Stimulated activated CD4-positive, alpha-beta T cell treated with anti-CD3 and anti-CD28 coated beads, Interleukin-12 subunit alpha, Interleukin-12 subunit beta, amount 100 ng/mL, for 4 hours (primary cell): ENCODE measurements around the gene GALK2.

Source experiments
- DNase-seq: peaks from one replicate; pipeline ENCODE4 v3.0.0-alpha.2; 2020

GALK2 gene

GRCh38 chr15:49366496-49366895, 196.4 kb downstream of the GALK2 start:
- DNase-seq: no peak

DNA sequence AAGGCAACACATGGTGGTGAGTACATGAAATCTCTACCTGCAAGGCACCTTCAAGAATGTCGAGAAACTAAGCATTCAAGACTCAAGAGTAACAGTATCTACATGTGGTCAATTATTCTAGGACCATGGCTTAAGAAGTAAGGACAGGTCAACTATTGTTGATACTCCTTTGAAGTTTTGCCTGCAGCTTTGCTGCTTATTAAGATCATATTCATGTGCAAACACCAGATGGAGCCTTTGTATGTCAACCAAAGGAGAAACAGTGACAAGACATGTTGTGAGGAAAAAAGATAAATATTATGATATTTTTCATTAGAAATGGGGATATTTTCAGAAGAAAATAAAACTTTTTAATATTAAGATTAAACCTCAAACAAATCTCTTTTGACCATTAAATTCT, 200.7 kb downstream of the GALK2 start:
- DNase-seq: no peak

DNA sequence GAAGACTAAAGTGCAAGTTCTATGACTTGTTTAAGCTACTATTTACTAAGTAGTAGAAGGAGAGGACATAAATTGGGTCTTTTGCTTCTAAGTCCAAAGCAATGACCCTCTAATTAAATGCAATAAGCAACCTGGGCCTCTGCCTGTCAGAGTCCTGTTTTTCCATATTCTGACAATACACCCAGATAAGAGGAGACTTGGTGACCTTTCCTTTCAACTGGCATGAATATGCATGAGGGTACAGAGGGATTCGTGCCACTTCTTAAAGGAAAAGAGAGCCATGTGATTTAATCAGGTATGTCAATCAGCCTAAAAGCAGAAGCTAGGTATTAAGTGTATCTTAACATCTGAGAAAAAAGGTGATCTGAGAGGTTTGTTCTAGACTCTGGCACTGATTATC, 202.3 kb downstream of the GALK2 start:
- DNase-seq: no peak

- no peak for DNase-seq
These were observed 209.9 kb downstream of the GALK2 start for GRCh38 chr15:49379996-49380395.

DNA sequence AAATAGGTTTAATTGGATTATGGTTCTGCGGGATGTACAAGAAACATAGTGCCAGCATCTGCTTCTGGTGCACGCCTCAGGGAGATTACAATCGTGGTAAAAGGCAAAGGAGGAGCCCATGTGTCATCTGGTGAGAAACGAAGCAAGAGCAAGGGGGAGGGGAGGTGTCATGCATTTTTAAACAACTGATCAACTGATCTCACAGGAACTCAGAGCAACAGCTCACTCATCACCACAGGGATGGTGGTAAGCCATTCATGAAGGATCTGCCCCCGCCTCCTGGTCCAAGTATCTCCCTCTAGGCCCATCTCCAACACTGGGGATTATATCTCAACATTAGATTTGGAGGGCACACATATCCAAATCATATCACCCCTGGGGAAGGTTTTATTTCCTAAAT, 210.9 kb downstream of the GALK2 start:
- no peak for DNase-seq
